ENCODE measurements around the gene MINK1. TPM values are rescaled to one million over a fixed set of nuclear protein-coding genes. Genes with fewer than 3 reads are reported as not detected.

MINK1 gene
- total RNA-seq, 1 donor: 38.4 TPM

DNA sequence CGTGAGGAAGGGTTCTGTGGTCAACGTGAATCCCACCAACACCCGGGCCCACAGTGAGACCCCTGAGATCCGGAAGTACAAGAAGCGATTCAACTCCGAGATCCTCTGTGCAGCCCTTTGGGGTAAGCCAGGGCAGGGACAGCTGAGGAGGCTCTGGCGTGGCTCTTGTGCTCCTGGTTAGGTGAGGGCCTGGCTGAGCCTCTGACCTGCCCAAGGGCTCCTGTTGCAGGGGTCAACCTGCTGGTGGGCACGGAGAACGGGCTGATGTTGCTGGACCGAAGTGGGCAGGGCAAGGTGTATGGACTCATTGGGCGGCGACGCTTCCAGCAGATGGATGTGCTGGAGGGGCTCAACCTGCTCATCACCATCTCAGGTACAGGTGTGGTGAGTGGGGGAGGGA lies 62.0 kb downstream of the MINK1 start:
- H3K4me3 ChIP-seq (ENCODE audit: low read depth, low read length): no peak overlapping the region
- TF ChIP-seq, protein P1, sequence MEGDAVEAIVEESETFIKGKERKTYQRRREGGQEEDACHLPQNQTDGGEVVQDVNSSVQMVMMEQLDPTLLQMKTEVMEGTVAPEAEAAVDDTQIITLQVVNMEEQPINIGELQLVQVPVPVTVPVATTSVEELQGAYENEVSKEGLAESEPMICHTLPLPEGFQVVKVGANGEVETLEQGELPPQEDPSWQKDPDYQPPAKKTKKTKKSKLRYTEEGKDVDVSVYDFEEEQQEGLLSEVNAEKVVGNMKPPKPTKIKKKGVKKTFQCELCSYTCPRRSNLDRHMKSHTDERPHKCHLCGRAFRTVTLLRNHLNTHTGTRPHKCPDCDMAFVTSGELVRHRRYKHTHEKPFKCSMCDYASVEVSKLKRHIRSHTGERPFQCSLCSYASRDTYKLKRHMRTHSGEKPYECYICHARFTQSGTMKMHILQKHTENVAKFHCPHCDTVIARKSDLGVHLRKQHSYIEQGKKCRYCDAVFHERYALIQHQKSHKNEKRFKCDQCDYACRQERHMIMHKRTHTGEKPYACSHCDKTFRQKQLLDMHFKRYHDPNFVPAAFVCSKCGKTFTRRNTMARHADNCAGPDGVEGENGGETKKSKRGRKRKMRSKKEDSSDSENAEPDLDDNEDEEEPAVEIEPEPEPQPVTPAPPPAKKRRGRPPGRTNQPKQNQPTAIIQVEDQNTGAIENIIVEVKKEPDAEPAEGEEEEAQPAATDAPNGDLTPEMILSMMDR (IDR thresholded peaks at IDR 0.05; ENCODE audit: insufficient read depth, low read length): no peak
- DNase-seq (ENCODE audit: low read depth): no peak

DNA sequence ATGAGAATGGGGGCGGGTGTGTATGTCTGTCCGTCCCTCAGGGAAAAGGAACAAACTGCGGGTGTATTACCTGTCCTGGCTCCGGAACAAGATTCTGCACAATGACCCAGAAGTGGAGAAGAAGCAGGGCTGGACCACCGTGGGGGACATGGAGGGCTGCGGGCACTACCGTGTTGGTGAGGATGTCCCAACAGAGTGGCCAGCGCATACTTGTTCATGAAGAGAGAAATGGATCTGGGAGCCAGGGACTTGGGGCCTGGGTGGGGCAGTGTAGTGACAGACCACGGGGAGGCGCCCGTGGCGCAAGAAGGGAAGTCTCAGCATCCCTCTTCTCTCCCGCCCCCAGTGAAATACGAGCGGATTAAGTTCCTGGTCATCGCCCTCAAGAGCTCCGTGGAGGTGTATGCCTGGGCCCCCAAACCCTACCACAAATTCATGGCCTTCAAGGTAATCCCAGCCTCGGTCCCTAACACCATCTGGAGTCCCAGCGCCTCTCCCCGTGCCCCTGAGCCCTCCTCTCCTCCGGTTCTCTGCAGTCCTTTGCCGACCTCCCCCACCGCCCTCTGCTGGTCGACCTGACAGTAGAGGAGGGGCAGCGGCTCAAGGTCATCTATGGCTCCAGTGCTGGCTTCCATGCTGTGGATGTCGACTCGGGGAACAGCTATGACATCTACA lies 62.7 kb downstream of the MINK1 start:
- no peak for DNase-seq (ENCODE audit: low read depth)
- TF ChIP-seq, protein P1 (IDR thresholded peaks at IDR 0.05; ENCODE audit: insufficient read depth, low read length): no peak
- H3K4me3 ChIP-seq (ENCODE audit: low read depth, low read length): no peak overlapping the region

- DNase-seq (ENCODE audit: low read depth): no peak
- TF ChIP-seq, protein P1 (IDR thresholded peaks at IDR 0.05; ENCODE audit: insufficient read depth, low read length): no peak
- no peak overlapping the region for H3K4me3 ChIP-seq (ENCODE audit: low read depth, low read length)
Measured at GRCh38 chr17:4896332-4897197, 63.4 kb downstream of the MINK1 start.

DNA sequence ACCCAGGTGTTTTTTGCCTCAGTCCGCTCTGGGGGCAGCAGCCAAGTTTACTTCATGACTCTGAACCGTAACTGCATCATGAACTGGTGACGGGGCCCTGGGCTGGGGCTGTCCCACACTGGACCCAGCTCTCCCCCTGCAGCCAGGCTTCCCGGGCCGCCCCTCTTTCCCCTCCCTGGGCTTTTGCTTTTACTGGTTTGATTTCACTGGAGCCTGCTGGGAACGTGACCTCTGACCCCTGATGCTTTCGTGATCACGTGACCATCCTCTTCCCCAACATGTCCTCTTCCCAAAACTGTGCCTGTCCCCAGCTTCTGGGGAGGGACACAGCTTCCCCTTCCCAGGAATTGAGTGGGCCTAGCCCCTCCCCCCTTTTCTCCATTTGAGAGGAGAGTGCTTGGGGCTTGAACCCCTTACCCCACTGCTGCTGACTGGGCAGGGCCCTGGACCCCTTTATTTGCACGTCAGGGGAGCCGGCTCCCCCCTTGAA lies 64.1 kb downstream of the MINK1 start:
- TF ChIP-seq, protein P1 (IDR thresholded peaks at IDR 0.05; ENCODE audit: insufficient read depth, low read length): no peak
- DNase-seq (ENCODE audit: low read depth): no peak

DNA sequence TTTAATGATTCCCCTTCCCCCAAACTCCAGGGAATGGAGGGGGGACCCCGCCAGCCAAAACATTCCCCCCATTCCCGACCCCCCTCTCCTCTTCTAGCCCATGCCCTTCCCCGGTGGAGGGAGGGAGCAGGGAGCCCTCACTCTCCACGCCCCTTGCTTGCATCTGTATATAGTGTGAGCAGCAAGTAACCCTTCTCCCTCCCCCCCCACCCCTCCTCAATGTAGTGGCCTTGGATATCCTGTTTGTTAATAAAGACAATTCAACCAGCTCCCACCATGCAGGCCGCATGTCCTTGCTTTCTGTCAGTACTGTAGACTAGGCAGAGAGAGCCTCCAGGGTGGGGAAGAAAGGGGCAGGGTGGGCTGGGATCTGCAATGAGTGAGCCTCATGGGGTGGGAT lies 64.6 kb downstream of the MINK1 start:
- no peak overlapping the region for H3K4me3 ChIP-seq (ENCODE audit: low read depth, low read length)
- TF ChIP-seq, protein P1 (IDR thresholded peaks at IDR 0.05; ENCODE audit: insufficient read depth, low read length): no peak
- DNase-seq (ENCODE audit: low read depth): no peak

More for the DNA sequence above, 64.1 kb downstream of the MINK1 start:
- no peak overlapping the region for H3K4me3 ChIP-seq (ENCODE audit: low read depth, low read length)

- DNase-seq (ENCODE audit: low read depth): no peak
- TF ChIP-seq, protein P1 (IDR thresholded peaks at IDR 0.05; ENCODE audit: insufficient read depth, low read length): no peak
- H3K4me3 ChIP-seq (ENCODE audit: low read depth, low read length): no peak overlapping the region
Measured at GRCh38 chr17:4898351-4898750, 65.2 kb downstream of the MINK1 start.
